Stimulated activated naive B cell treated with anti-CD40 and anti-IgM and Interleukin-4, amounts not matched to agents 10 μg/mL and 1 μg/mL and 100 μg/mL, for 72 hours (primary cell): ENCODE data around the gene ASXL1.

Source experiments
- ATAC-seq, 2 donors: fragments of 150-1000 bp; cut with Tn5 transposase; replicated peaks; 2 replicates each; pipeline ENCODE4 v1.10.0; 2021; ENCODE audit warnings: moderate library complexity in 1 of 2
- DNase-seq: peaks from one replicate; pipeline ENCODE4 v3.0.0; 2021
- H3K27ac Mint-ChIP-seq: one replicate; pipeline ENCODE4 v1.8.0; 2022; ENCODE audit warnings: mild to moderate bottlenecking, mixed read lengths
- H3K27me3 Mint-ChIP-seq, 2 donors: one replicate each; pipeline ENCODE4 v1.8.0; 2022; ENCODE audit warnings: mixed read lengths in 2 of 2
- H3K36me3 Mint-ChIP-seq, 2 donors: one replicate each; pipeline ENCODE4 v1.8.0; 2022; ENCODE audit warnings: mixed read lengths in 2 of 2, mild to moderate bottlenecking in 1 of 2
- H3K4me1 Mint-ChIP-seq, 2 donors: one replicate each; pipeline ENCODE4 v1.8.0; 2022; ENCODE audit warnings: mixed read lengths in 2 of 2, mild to moderate bottlenecking in 1 of 2
- H3K4me3 Mint-ChIP-seq, 2 donors: one replicate each; pipeline ENCODE4 v1.8.0; 2022; ENCODE audit warnings: mild to moderate bottlenecking in 2 of 2, mixed read lengths in 2 of 2, moderate library complexity in 1 of 2
- H3K9me3 Mint-ChIP-seq, 2 donors: one replicate each; pipeline ENCODE4 v1.8.0; 2022; ENCODE audit warnings: mixed read lengths in 2 of 2, mild to moderate bottlenecking in 1 of 2

ASXL1 gene

DNA sequence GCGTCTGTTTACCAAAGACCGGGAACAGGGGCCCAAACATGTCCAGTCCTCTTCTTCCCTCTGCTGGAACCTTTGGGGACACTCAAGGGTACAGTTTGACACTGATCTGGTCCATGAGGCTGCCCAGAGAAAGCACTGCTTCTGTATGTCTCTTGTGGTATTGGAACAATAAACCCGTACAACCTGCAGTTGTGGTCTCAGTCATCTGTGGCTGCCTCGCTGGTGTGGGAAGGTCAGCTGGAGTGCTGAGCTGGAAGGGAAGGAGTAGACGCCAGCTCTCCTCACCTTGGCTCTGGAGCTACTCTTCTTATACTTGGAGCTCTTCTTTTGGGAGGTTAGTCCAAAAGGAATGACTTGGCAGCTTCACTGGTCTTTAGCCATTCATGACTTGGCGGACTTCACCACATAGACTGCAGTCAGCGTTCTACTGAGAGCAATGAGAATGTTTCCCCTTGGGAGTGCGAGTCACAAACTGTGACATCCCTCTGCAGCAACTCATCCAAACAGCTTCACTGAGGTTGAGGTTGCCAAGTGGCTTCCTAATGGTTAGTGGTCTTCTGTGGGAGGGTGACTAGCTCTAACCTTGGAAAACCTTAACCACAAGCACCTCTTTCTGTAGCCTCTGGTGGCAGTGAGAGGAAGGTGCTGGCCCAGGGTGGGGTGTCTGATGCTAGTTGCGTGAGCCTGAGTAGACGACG lies 81.2 kb downstream of the ASXL1 start:
- H3K4me3 Mint-ChIP-seq = peak overlapping the region in 1 of 2 donors; percentile 43
- ATAC-seq (peak; percentile 88), DNase-seq (peak; percentile 69)
- peak overlapping the region; percentile 88 for H3K27ac Mint-ChIP-seq
- H3K27me3 Mint-ChIP-seq = no peaks in the 10 kb centered on the region
- no peaks in the 10 kb centered on the region for H3K9me3 Mint-ChIP-seq
- peaks cover 28 to 66% of the 10 kb centered on the region in 2 donors for H3K36me3 Mint-ChIP-seq
- peaks cover 43 to 64% of the 10 kb centered on the region in 2 donors for H3K4me1 Mint-ChIP-seq

DNA sequence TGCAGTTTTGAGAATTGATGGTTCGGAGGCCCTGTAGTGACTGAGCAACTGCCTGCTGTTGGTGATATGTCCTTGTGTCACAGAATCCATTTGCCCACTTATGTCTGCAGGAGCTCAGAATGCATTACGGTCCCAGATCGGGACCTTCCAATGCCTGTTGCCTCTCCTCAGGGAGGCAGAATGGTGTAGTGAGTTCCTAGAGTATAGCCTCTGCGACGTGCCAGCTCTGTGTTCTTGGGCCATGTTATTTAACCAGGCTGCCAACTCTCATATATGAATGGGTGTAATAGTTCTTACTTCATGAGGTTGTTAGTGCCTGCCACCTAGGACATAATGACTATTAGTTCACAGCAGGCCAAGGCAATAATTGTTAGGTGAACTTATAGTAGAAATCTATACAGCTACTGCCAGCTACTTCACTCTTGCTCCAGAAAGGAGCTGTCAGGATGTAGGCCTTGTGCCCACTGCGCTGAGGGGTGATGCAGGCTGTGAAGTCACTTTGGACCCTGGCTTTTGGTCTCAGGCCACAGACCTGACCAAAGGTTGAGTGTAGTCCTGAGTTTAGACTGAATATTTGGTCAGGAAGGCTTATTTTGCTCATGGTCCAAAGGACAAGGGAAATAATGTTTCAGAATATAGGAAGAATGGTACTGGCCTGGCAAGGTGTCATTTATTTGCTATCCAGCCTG lies 82.1 kb downstream of the ASXL1 start:
- H3K9me3 Mint-ChIP-seq = no peaks in the 10 kb centered on the region
- ATAC-seq (no peak), DNase-seq (no peak)
- H3K4me1 Mint-ChIP-seq = peaks cover 48 to 66% of the 10 kb centered on the region in 2 donors
- H3K4me3 Mint-ChIP-seq = no peak overlapping the region
- peak overlapping the region; percentile 82 for H3K27ac Mint-ChIP-seq
- H3K36me3 Mint-ChIP-seq = peaks cover 21 to 71% of the 10 kb centered on the region in 2 donors
- no peaks in the 10 kb centered on the region for H3K27me3 Mint-ChIP-seq

DNA sequence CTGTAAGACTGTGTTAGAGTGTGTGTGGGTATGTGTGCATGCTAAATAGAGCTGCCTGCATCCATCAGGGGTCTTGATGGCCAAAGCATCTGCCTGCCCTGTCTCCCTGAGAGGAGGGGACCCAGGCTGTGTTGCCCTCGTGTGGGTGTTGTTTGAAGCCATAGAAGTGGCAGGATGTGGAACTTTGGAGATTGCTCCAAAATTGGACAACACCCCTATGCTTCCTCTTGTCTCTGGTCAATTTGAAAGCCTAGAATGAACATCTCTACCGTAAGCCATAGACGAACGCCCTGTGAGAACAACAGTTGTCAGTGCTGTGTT lies 82.6 kb downstream of the ASXL1 start:
- peak overlapping the region; percentile 42 for H3K27ac Mint-ChIP-seq
- no peaks in the 10 kb centered on the region for H3K9me3 Mint-ChIP-seq
- H3K27me3 Mint-ChIP-seq = no peaks in the 10 kb centered on the region
- DNase-seq (no peak), ATAC-seq (no peak)
- H3K4me3 Mint-ChIP-seq = no peak overlapping the region
- H3K36me3 Mint-ChIP-seq = peaks cover 25 to 71% of the 10 kb centered on the region in 2 donors
- H3K4me1 Mint-ChIP-seq = peaks cover 52 to 71% of the 10 kb centered on the region in 2 donors

DNA sequence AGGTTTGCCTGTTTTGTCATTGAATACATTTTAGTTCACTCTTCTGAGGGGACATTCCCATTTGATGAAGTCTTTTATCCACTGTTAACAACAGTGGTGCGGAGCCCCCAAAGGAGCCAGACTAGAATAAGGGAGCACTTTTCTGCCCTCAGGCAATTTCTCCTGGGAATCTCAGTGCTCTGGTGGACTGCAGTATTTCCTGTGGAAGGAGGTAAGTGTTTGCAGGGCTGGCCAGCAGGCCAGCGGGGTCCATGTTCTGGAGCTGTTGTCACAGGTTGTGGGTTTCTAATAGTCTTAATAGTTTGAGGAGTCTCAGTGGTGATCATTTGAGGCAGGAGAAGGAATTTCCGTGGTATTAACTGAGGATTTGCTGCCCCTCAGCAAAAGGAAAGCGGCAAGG lies 83.5 kb downstream of the ASXL1 start:
- Mint-ChIP-seq H3K4me1 (peaks cover 57 to 72% of the 10 kb centered on the region in 2 donors), H3K36me3 (peaks cover 19 to 65% of the 10 kb centered on the region in 2 donors), H3K4me3 (no peak overlapping the region), H3K27ac (no peak overlapping the region), H3K9me3 (no peaks in the 10 kb centered on the region), H3K27me3 (no peaks in the 10 kb centered on the region)
- no peak for DNase-seq
- no peak for ATAC-seq

DNA sequence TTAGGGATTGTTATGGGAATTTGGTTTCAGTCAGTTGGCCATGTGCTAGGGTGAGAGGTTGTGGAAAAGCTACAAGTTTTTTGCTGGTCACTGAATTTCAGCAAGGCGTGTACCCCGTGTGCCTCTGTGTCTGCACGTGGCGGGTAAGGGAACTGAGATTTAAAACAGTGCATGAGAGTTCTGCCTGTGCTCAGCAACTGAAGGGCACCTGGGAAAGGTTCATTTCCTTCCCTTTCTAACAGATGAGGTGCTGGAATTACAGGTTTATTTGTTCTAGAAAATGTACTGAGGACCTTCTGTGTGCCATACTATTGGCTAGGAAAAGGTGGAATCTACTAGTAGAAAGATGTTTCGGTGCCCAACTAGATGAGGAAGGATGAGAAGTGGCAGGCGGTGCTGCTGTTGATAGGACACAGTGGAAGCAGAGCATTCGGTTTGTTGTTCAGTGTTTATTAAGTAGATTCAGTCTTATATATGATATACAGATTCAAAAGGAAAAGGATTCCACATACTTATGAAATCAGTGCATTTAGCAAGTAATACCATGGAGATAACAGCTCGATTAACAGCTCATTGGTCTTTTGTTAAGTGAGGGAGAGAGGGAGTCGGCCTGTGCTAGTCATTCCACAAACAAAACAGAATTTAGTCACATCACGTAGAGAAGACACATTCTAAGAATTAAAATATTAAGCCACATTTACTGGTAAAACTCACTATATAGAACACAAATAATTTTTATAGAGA lies 84.7 kb downstream of the ASXL1 start:
- no peak overlapping the region for H3K4me3 Mint-ChIP-seq
- peak overlapping the region; percentile 65 for H3K27ac Mint-ChIP-seq
- H3K4me1 Mint-ChIP-seq = peaks cover 55 to 62% of the 10 kb centered on the region in 2 donors
- H3K9me3 Mint-ChIP-seq = no peaks in the 10 kb centered on the region
- ATAC-seq = no peak
- H3K27me3 Mint-ChIP-seq = no peaks in the 10 kb centered on the region
- H3K36me3 Mint-ChIP-seq = peaks cover 16 to 62% of the 10 kb centered on the region in 2 donors
- no peak for DNase-seq

DNA sequence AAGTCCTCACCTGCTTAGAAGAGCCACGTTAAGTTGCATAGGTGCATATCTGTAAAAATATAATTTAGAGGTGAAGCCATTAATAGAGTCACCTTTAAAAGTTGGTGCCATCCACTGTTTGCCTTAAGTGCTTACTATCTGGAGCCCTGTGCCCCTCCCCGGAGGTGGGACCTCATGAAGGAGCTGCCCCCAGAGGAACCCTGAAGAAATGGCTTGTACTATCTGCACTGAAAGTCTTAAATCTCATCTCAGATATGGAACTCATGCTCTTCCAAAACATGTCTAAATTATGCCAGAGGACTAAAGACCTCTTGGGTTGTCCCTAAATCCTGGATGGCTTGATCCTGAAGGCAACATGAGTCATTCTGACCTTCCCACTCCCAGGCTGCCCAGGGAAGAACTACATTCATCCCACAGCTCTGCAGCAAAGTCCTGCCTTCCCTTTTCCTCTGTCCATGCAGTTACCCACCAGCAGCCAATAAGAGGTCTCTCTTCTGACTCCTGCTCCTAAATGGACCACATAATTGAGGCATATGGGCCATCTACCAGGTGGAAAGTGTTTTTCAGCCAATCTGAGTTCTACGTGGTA lies 85.3 kb downstream of the ASXL1 start:
- H3K36me3 Mint-ChIP-seq = peaks cover 13 to 57% of the 10 kb centered on the region in 2 donors
- no peak overlapping the region for H3K4me3 Mint-ChIP-seq
- no peak for ATAC-seq

DNA sequence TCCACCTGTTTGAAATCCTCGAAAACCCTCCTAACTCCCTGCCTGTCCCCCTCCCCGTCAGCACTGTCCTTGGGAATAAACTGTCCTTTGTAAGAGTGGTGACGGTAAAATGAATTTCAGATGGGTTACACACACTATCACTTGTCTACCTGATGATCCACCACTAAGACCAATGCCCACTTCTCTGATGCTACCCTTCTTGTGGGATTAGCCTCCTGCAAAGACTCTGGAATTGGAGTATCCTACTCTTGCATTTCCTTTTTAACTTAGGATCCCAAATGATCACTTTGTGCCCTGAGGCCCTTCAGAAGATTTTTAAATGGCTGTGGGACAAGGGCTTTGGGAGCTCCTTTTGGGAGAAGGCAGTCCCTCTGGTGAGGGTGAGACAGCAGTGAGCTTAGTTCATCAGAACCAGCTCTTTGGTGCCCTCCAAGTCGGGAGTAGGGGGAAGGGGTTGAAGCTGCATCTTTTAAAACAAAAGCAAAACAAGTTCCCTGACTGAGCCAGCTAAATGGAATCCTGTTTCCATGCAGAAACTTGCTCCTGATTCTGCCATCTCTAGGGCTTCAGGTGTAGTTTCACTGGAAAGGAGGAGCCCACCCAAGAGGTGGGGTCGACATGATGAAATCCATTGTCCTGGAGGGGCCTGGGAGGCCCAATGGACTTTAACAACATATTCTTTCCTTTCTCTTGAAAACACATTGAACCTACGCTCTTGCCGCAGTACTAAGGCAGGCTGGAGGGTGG lies 86.5 kb downstream of the ASXL1 start:
- Mint-ChIP-seq H3K27me3 (no peaks in the 10 kb centered on the region), H3K4me3 (no peak overlapping the region), H3K9me3 (no peaks in the 10 kb centered on the region), H3K27ac (no peak overlapping the region), H3K36me3 (peaks cover 5 to 46% of the 10 kb centered on the region in 2 donors), H3K4me1 (peaks cover 46 to 51% of the 10 kb centered on the region in 2 donors)
- no peak for ATAC-seq
- DNase-seq = no peak

More for the DNA sequence above, 85.3 kb downstream of the ASXL1 start:
- H3K9me3 Mint-ChIP-seq = no peaks in the 10 kb centered on the region
- H3K4me1 Mint-ChIP-seq = peaks cover 53 to 59% of the 10 kb centered on the region in 2 donors
- H3K27me3 Mint-ChIP-seq = no peaks in the 10 kb centered on the region
- no peak for DNase-seq
- H3K27ac Mint-ChIP-seq = peak overlapping the region; percentile 37

DNA sequence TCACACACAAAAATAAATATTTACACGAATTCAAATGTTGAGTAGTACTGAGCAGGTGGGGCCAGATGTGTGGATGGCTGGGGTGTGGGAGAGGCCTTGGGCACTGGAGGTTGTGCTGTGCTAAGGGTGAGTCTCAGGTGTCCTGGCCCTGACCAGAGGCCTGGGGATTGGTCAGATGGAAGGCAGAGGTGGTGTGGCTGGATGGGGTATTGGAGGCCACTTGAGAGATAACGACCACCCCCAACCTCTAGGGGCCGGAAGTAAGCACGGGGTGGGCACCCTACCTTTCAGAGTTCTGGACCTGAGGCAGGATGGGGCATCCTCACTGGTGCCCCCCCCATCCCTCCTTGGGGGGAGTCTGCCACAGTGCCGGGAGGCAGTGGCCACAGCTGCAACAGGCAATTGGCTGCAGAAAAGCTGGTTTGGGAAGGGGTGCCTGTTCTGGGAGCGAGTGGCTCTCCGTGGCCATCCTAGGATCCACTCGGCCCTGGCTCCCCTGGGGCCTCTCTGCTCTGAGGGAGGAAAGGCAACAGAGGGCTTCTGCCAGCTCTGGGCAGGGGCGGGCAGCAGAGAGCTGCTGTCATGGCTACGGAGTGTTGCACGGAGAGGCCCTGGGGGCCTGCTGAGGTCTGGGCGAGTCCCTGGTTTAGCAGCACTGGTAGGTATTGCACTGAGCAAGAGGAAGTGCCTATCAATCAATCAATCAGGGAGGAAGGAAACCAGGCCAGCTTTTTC lies 87.6 kb downstream of the ASXL1 start:
- no peaks in the 10 kb centered on the region for H3K27me3 Mint-ChIP-seq
- ATAC-seq (peak in 1 of 2 donors; percentile 72), DNase-seq (no peak)
- H3K36me3 Mint-ChIP-seq = peaks cover 5 to 37% of the 10 kb centered on the region in 2 donors
- H3K4me3 Mint-ChIP-seq = peak overlapping the region in 1 of 2 donors; percentile 31
- peaks cover 45 to 46% of the 10 kb centered on the region in 2 donors for H3K4me1 Mint-ChIP-seq
- peak overlapping the region; percentile 86 for H3K27ac Mint-ChIP-seq
- H3K9me3 Mint-ChIP-seq = no peaks in the 10 kb centered on the region

DNA sequence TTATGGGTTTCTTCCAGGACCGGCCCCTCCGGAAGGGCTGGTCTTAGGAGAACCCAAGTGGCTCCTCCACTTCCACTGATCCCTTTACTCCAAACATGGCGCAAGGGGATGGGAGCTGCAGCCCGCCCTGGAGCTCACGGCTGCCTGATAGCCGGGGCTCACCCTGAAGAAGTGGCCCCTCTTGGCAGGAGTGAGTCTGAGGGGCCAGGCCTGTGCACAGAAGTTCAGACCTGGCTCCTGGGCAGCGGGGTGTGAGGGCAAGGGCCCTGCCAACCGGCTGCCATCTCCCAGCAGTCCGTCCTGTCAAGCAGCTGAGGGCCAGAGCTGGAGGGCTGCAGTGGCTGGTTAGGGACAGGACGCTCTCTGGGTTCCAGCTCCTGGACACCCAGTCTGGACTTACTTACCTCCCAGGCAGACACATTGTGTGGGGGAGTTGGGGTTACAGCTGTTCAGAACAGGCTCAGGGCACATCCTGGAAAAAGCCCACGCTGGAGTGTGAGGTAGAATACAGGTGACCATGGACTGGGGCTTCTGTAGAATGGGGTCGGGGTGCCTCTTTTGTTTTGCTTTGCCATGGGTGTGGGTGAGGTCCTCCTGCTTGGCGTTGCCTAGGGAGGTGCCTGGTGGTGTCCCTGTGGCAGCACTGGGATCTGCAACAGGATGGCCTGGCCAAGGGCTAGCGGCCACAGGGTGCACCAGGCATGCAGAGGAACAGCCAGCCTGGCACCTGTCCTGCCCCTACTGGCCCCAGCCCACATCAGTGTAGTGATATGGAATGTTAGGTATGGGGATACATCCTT lies 88.4 kb downstream of the ASXL1 start:
- peaks cover 5 to 30% of the 10 kb centered on the region in 2 donors for H3K36me3 Mint-ChIP-seq
- peaks cover 37 to 42% of the 10 kb centered on the region in 2 donors for H3K4me1 Mint-ChIP-seq
- DNase-seq (no peak), ATAC-seq (no peak)
- peak overlapping the region; percentile 20 for H3K27ac Mint-ChIP-seq
- H3K4me3 Mint-ChIP-seq = no peak overlapping the region
- H3K27me3 Mint-ChIP-seq = no peaks in the 10 kb centered on the region
- H3K9me3 Mint-ChIP-seq = no peaks in the 10 kb centered on the region

DNA sequence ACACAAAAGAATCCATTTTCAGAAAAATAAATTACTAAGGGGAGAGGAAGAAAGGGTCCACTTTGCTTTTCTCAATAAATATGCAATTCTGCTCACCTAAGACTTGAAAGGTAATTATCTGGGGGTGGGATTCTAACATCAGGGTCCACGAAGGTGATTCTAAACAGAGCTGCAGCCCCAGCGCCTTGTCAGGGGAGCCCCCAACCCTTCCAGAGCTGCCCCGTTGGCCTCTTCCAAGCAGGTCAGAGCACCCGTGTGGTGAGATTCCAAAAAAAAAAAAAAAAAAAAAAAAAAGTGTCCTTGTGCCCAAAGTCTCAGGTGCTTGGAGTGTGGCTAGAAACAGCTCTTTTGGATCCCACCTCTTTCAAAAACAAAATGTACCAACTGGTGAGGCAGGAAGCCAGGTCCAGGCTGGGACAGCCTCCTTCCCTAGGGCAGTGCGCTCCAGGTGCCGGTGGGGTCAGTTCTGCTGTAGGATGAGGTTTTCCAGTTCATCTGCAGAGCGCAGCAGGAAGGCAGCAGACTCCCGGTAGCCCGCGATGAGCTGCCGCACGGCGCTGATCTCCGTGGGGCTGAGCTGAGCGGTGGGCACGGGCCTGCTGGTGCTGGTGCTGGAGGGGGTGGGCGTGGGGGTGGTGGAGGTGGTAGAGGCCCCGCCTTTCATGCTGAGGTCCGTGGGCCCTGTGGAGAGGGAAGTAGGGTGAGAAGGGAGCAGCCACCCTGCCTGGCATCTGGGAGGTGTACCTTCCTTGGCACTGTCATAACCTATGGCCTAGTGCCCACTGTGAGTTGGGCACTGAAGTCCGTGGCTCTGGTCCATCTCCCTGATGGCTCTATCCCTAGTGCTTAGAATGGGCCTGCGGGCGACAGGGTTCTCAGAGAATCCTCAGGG lies 89.3 kb downstream of the ASXL1 start:
- Mint-ChIP-seq H3K27me3 (no peaks in the 10 kb centered on the region), H3K4me3 (no peak overlapping the region), H3K27ac (no peak overlapping the region), H3K9me3 (no peaks in the 10 kb centered on the region), H3K4me1 (peaks cover 34 to 39% of the 10 kb centered on the region in 2 donors), H3K36me3 (peaks cover 5 to 29% of the 10 kb centered on the region in 2 donors)
- no peak for ATAC-seq
- DNase-seq = no peak

DNA sequence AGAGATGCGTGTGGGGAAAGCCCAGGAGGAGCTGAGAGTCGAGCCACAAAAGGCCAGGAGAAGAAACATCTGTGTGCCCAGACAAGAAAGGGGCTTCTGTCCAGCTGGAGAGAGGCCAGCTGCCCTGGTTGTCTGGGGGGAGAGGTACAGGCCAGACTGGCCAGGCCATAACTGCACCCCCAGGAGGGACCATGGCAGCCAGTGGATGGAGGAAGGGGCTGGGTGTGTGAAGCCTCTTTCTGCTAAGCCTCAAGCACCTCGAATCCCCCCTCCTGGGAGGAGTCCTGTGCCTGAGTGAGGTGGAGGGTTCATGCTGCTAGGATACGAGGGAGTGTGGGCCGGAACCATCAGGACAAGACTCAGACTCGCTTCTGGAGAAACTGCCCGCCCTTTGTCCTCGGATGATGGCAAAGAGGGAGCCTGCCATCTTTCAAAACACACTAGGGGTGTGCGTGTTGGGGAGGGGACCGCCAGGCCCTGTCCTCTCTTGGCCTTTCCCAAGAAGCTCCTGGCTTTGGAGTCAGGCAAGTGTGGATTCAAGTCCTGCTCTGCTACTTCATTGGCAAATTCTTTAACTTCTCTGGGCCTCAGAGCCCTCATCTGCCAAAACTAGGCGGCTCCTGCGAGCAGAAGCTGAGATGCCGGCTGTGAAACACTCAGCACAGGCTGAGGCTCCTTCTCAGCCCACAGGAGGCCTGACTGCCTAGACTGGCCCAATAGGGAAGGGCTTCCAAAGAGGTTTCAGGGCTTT lies 90.3 kb downstream of the ASXL1 start:
- Mint-ChIP-seq H3K27ac (peak overlapping the region; percentile 84), H3K36me3 (peaks cover 5 to 22% of the 10 kb centered on the region in 2 donors), H3K27me3 (no peaks in the 10 kb centered on the region), H3K4me3 (no peak overlapping the region), H3K9me3 (no peaks in the 10 kb centered on the region), H3K4me1 (peaks cover 28 to 30% of the 10 kb centered on the region in 2 donors)
- ATAC-seq (no peak), DNase-seq (no peak)
